Sigmoid colon (tissue), 7 donors: Measurements from ENCODE around the gene BRAP. TPM values are rescaled to one million over a fixed set of nuclear protein-coding genes. Genes with fewer than 3 reads are reported as not detected.
"Not testable (repeated sequence)": the region's sequence is repeated elsewhere in the genome, so short reads cannot be mapped to it uniquely, and the experiment has no call there.

Experiments used
- DNase-seq: peaks from one replicate; pipeline ENCODE4 v3.0.0-alpha.2; 2019
- H3K27ac ChIP-seq, 4 donors: fragments of 200-600 bp; sonication (generic); one replicate each; pipeline ENCODE4 v1.5.1; 2016 to 2019; ENCODE audit warnings: mild to moderate bottlenecking in 1 of 4
- H3K27me3 ChIP-seq, 3 donors: fragments of 200-600 bp; sonication (generic); one replicate each; pipeline ENCODE4 v1.5.1; 2019; ENCODE audit warnings: mild to moderate bottlenecking in 1 of 3
- H3K36me3 ChIP-seq, 4 donors: fragments of 200-600 bp; sonication (generic); one replicate each; pipeline ENCODE4 v1.5.1; 2016 to 2019
- H3K4me1 ChIP-seq, 4 donors: fragments of 200-600 bp; sonication (generic); one replicate each; pipeline ENCODE4 v1.5.1; 2017 to 2019
- H3K4me3 ChIP-seq, 4 donors: fragments of 200-600 bp; sonication (generic); one replicate each; pipeline ENCODE4 v1.5.1; 2017 to 2019; ENCODE audit warnings: mild to moderate bottlenecking in 2 of 4, moderate library complexity in 1 of 4
- H3K9me3 ChIP-seq, 4 donors: fragments of 200-600 bp in 3 of 4; sonication (generic) in 3 of 4; one replicate each; pipeline versions ENCODE4 v1.5.1 to v1.6.1; 2013 to 2019
- CTCF ChIP-seq, 4 experiments: fragments of 450-650 bp in 3 of 4; fragments of 200-600 bp in 1 of 4; IDR thresholded peaks; one replicate each; pipeline ENCODE4 v1.5.1; 2016 to 2019; ENCODE audit warnings: antibody characterized with exemption in 4 of 4, mild to moderate bottlenecking in 3 of 4, moderate library complexity in 2 of 4
- EP300 ChIP-seq, 4 donors: sonication (generic); formaldehyde crosslinking; IDR thresholded peaks; one replicate each; pipeline ENCODE4 v1.6.1; 2017; ENCODE audit warnings: antibody characterized with exemption in 4 of 4
- POLR2A ChIP-seq, 2 donors: fragments of 450-650 bp; IDR thresholded peaks; one replicate each; pipeline ENCODE4 v1.6.1; 2016; ENCODE audit warnings: antibody characterized with exemption in 2 of 2, mild to moderate bottlenecking in 2 of 2, moderate library complexity in 2 of 2
- POLR2AphosphoS5 ChIP-seq, 4 donors: sonication (generic); formaldehyde crosslinking; IDR thresholded peaks; one replicate each; pipeline ENCODE4 v1.6.1; 2017; ENCODE audit warnings: antibody characterized with exemption in 4 of 4
- WGBS, 2 donors: extraction: QIAGEN DNeasy Blood & Tissue Kit; methylation state at CpG; one replicate each; pipeline ENCODE4 v1.1.7; 2013; 5-methylcytosine and 5-hydroxymethylcytosine counted together
- intact Hi-C: fragments of 100-400 bp; cut with DNase I; formaldehyde crosslinking; loops from one replicate; pipeline ENCODE4 v1.15.1; 2023
- polyA plus RNA-seq, 3 donors: library from polyadenylated mRNA; stranded (reverse); fragments of 200-250 nt; gene quantifications; one replicate each; pipeline ENCODE4 v1.2.3, GENCODE V29; 2013
- total RNA-seq, 4 donors: library from RNA; depleted of rRNA; stranded (reverse); fragments of >200 nt; gene quantifications; one replicate each; pipeline ENCODE4 v1.1.0, GENCODE V29; 2016
- donor health status: healthy with polysubstance abuse.
- donor health status: Bipolar disorder and iron deficiency.
- donor health status: healthy.

Gene BRAP
- total and polyA plus RNA-seq, 7 donors: 8.4 to 29.5 (median 19.5) TPM

DNA sequence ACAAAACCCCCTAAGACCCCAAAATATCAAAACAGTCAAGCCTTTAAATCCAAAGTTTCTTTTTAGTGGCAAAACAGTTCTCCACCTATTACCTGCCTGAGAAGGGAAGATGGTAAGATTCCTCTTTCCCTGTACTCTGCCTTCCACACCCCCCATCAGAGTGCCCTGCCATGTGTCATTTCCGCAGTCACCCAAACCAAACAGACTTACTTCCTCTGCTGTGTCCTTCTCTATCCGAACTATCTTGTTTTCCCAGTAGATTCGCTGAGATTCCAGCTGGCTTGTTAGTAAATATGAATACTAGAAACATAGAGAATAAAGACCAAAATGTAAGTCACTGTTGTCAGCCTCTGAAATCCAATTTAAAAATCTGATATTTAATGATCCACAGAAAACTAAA is 30.4 kb downstream of the BRAP start:
- Histone ChIP-seq H3K4me3 (no peak overlapping the region), H3K27me3 (no peaks in the 10 kb centered on the region), H3K27ac (no peak overlapping the region), H3K36me3 (peaks cover 14 to 98% (median 69%) of the 10 kb centered on the region in 4 donors), H3K4me1 (no peaks in the 10 kb centered on the region), H3K9me3 (no peaks in the 10 kb centered on the region)
- WGBS, 2 donors: 93 to 98% methylated on average over 3 of the region's 3 CpGs
- no peak for TF ChIP-seq EP300 (IDR thresholded peaks at IDR 0.05)
- TF ChIP-seq CTCF (IDR thresholded peaks at IDR 0.05): no peak
- no peak for TF ChIP-seq POLR2AphosphoS5 (IDR thresholded peaks at IDR 0.05)
- TF ChIP-seq POLR2A (IDR thresholded peaks at IDR 0.05): no peak
- DNase-seq: no peak
- intact Hi-C loops: no loop called here

DNA sequence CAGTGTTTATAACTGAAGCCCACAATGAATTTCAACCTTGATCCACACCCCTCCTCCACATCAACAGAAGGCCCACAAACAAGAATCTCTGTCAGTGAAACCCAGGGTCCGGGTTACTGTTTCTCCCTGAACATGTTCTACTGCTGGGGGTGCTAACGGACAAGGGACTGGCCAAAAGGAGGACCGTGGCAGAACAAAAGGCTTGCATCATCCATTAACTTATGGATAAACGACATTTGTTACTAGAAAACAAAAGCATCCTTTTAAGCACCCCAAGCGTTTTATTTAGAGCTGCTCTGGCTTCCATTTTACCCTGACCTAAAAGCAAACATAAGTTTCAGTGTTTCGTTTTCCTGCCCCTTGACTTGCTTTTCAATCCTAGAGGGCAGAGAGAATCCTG is 32.2 kb downstream of the BRAP start:
- WGBS, 2 donors: 87% methylated on average over 6 of the region's 6 CpGs
- H3K27ac ChIP-seq: no peak overlapping the region
- H3K36me3 ChIP-seq: peaks cover 6 to 98% (median 68%) of the 10 kb centered on the region in 4 donors
- H3K27me3 ChIP-seq: no peaks in the 10 kb centered on the region
- intact Hi-C loops: no loop called here
- DNase-seq: no peak
- TF ChIP-seq EP300 (IDR thresholded peaks at IDR 0.05) (no peak), CTCF (IDR thresholded peaks at IDR 0.05) (no peak), POLR2A (IDR thresholded peaks at IDR 0.05) (no peak), POLR2AphosphoS5 (IDR thresholded peaks at IDR 0.05) (no peak)
- H3K4me3 ChIP-seq: no peak overlapping the region
- no peaks in the 10 kb centered on the region for H3K9me3 ChIP-seq
- no peaks in the 10 kb centered on the region for H3K4me1 ChIP-seq

GRCh38 chr12:111652530-111652929 is 33.2 kb downstream of the BRAP start:
- intact Hi-C loops: not testable (repeated sequence)

DNA sequence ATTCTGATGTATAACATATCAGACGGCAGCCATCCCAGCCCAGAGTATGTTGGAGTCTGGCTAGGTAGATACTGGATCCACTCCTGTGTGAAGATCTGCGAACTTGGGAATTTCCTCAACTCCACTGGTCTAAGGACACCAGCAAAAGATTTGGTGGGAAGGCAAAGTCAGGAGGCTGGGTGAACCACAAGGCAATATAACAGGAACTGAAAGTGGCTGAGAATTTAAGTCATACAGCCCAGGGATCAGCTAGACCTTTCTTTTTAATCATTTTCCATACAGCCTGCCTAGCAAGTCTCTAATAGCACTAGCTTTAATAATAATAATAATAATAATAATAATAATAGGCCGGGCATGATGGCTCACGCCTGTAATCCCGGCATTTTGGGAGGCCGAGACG is 34.8 kb downstream of the BRAP start:
- no peak for DNase-seq

More at GRCh38 chr12:111652530-111652929, 33.2 kb downstream of the BRAP start:
- H3K36me3 ChIP-seq: peaks cover 6 to 98% (median 64%) of the 10 kb centered on the region in 4 donors
- not testable (repeated sequence) for H3K4me1 ChIP-seq, DNase-seq, H3K4me3 ChIP-seq, H3K9me3 ChIP-seq, H3K27me3 ChIP-seq, H3K27ac ChIP-seq
- whole genome bisulfite sequencing, 2 donors: 95 to 96% methylated on average over 9 of the region's 9 CpGs

DNA sequence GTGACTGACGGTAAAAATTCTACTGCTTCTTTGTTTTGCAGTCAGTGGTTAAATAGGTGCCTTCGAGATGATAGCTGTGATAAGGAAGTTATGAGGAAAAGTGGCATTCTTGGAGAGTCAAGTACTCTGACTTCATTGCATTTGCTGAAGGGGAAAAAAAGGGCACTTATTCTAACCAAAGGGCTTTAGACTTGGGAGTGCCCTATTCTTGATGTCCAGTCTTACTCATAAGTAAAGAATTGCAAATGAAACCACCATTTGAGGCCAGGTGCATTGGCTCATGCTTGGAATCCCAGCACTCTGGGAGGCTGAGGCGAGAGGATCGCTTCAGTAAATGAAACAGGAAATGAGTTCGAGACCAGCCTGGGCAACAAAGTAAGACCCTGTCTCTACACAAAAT is 40.3 kb downstream of the BRAP start:
- Histone ChIP-seq H3K36me3 (peaks cover 0 to 79% (median 50%) of the 10 kb centered on the region in 4 donors), H3K9me3 (no peaks in the 10 kb centered on the region), H3K27ac (no peak overlapping the region), H3K4me3 (no peak overlapping the region), H3K4me1 (peaks cover 0 to 21% (median 19%) of the 10 kb centered on the region in 4 donors), H3K27me3 (no peaks in the 10 kb centered on the region)
- 69 to 84% methylated on average over 5 of the region's 5 CpGs for WGBS, 2 donors
- TF ChIP-seq EP300 (IDR thresholded peaks at IDR 0.05): no peak
- TF ChIP-seq POLR2A (IDR thresholded peaks at IDR 0.05): no peak
- no peak for TF ChIP-seq CTCF (IDR thresholded peaks at IDR 0.05)
- no peak for TF ChIP-seq POLR2AphosphoS5 (IDR thresholded peaks at IDR 0.05)
- intact Hi-C loops: no loop called here
- no peak for DNase-seq

More for the DNA sequence above, 34.8 kb downstream of the BRAP start:
- H3K36me3 ChIP-seq: peaks cover 6 to 98% (median 65%) of the 10 kb centered on the region in 4 donors
- no peaks in the 10 kb centered on the region for H3K27me3 ChIP-seq
- no peaks in the 10 kb centered on the region for H3K9me3 ChIP-seq
- H3K4me3 ChIP-seq: no peak overlapping the region
- intact Hi-C loops: no loop called here
- 92 to 93% methylated on average over 7 of the region's 7 CpGs for WGBS, 2 donors
- TF ChIP-seq POLR2AphosphoS5 (IDR thresholded peaks at IDR 0.05): no peak
- TF ChIP-seq CTCF (IDR thresholded peaks at IDR 0.05): no peak
- TF ChIP-seq POLR2A (IDR thresholded peaks at IDR 0.05): no peak
- no peak for TF ChIP-seq EP300 (IDR thresholded peaks at IDR 0.05)
- H3K4me1 ChIP-seq: no peaks in the 10 kb centered on the region
- no peak overlapping the region for H3K27ac ChIP-seq
